BJ (cell line): Measurements from ENCODE around the gene ERCC8. TPM values are rescaled to one million over a fixed set of nuclear protein-coding genes. Genes with fewer than 3 reads are reported as not detected.

Experiments used
- CTCF ChIA-PET: fragments of 350-600 bp; formaldehyde crosslinking; extraction: SDS; loops from one replicate; lab custom pipeline; 2021; ENCODE audit warnings: antibody characterized with exemption, inconsistent platforms; lab: Yijun Ruan, JAX
- POLR2A ChIA-PET: fragments of 300-600 bp; sonication (Branson Sonifier 250); formaldehyde crosslinking; extraction: SDS; loops from one replicate; lab custom pipeline; 2021; ENCODE audit warnings: antibody characterized with exemption; lab: Charles Lee
- DNase-seq: peaks from one replicate; pipeline ENCODE4 v3.0.0-alpha.2; 2011; ENCODE audit warnings: low read depth
- H3K27me3 ChIP-seq: 2 replicates; pipeline ENCODE4 v1.6.0; 2011; ENCODE audit warnings: low read length; ENCODE audit not compliant: control insufficient read depth, insufficient read depth
- H3K36me3 ChIP-seq: 2 replicates; pipeline ENCODE4 v1.5.1; 2011; ENCODE audit warnings: low read length; ENCODE audit not compliant: control insufficient read depth, insufficient read depth
- H3K4me3 ChIP-seq: 2 replicates; pipeline ENCODE4 v1.5.1; 2011; ENCODE audit warnings: low read depth, mild to moderate bottlenecking, control low read depth, low read length
- CTCF ChIP-seq: IDR thresholded peaks from 2 replicates; pipeline ENCODE4 v1.5.1; 2011; ENCODE audit warnings: low read depth, mild to moderate bottlenecking, control low read depth, inconsistent platforms, low read length, moderate library complexity; ENCODE audit not compliant: insufficient read depth
- polyA plus RNA-seq: library from polyadenylated mRNA; depleted of rRNA; stranded (reverse); fragments of >200 nt; gene quantifications from 2 replicates; pipeline ENCODE4 v1.2.3, GENCODE V29; 2011

Gene ERCC8
- polyA plus RNA-seq, 1 experiment = 10.1 TPM

GRCh38 chr5:60835554-60835953, 109.3 kb downstream of the ERCC8 start:
- no peaks in the 10 kb centered on the region; the same call in 1 of the 2 replicates for H3K27me3 ChIP-seq
- no peak overlapping the region for H3K4me3 ChIP-seq
- no peak for TF ChIP-seq CTCF
- H3K36me3 ChIP-seq = no peaks in the 10 kb centered on the region
- CTCF ChIA-PET = interaction anchor here (1.3 kb wide), 1 partner anchor 9 kb away, joined by 4 read pairs; the partner anchor contains the start of gene ELOVL7
- POLR2A ChIA-PET = no interaction called here
- DNase-seq = no peak

- Histone ChIP-seq H3K36me3 (no peaks in the 10 kb centered on the region), H3K4me3 (no peak overlapping the region), H3K27me3 (no peaks in the 10 kb centered on the region)
- CTCF ChIA-PET = interaction anchor here (0.6 kb wide), 2 partner anchors 11 to 857 kb away, joined by 3 read pairs; no protein-coding TSS in a partner anchor
- POLR2A ChIA-PET = no interaction called here
- no peak for TF ChIP-seq CTCF
- DNase-seq = no peak
Measured at GRCh38 chr5:60833520-60833919, 111.3 kb downstream of the ERCC8 start.

- Histone ChIP-seq H3K36me3 (no peaks in the 10 kb centered on the region), H3K4me3 (no peak overlapping the region), H3K27me3 (no peaks in the 10 kb centered on the region)
- no peak for DNase-seq
- TF ChIP-seq CTCF = no peak
- POLR2A ChIA-PET = no interaction called here
- CTCF ChIA-PET = no interaction called here
Measured at GRCh38 chr5:60830581-60831127, 114.2 kb downstream of the ERCC8 start.

GRCh38 chr5:60829490-60830266, 115.2 kb downstream of the ERCC8 start:
- POLR2A ChIA-PET = interaction anchor here (0.6 kb wide), 1 partner anchor 14 kb away, joined by 4 read pairs; no protein-coding TSS in a partner anchor
- H3K4me3 ChIP-seq = no peak overlapping the region
- no peaks in the 10 kb centered on the region for H3K36me3 ChIP-seq
- no peaks in the 10 kb centered on the region for H3K27me3 ChIP-seq
- CTCF ChIA-PET = no interaction called here
- no peak for DNase-seq
- TF ChIP-seq CTCF = no peak

- POLR2A ChIA-PET = no interaction called here
- CTCF ChIA-PET = interaction anchor here (0.6 kb wide), 1 partner anchor 1524 kb away, joined by 4 read pairs; no protein-coding TSS in a partner anchor
- TF ChIP-seq CTCF = no peak
- no peaks in the 10 kb centered on the region for H3K36me3 ChIP-seq
- no peak for DNase-seq
- no peaks in the 10 kb centered on the region for H3K27me3 ChIP-seq
- no peak overlapping the region for H3K4me3 ChIP-seq
Measured at GRCh38 chr5:60827201-60827600, 117.7 kb downstream of the ERCC8 start.
